ENCODE measurements around the gene DNAJC5. TPM values are rescaled to one million over a fixed set of nuclear protein-coding genes. Genes with fewer than 3 reads are reported as not detected.

The DNAJC5 gene
- total RNA-seq, 4 donors from 2014 or later, result 18.5 to 26.4 (median 22.5) TPM

DNA sequence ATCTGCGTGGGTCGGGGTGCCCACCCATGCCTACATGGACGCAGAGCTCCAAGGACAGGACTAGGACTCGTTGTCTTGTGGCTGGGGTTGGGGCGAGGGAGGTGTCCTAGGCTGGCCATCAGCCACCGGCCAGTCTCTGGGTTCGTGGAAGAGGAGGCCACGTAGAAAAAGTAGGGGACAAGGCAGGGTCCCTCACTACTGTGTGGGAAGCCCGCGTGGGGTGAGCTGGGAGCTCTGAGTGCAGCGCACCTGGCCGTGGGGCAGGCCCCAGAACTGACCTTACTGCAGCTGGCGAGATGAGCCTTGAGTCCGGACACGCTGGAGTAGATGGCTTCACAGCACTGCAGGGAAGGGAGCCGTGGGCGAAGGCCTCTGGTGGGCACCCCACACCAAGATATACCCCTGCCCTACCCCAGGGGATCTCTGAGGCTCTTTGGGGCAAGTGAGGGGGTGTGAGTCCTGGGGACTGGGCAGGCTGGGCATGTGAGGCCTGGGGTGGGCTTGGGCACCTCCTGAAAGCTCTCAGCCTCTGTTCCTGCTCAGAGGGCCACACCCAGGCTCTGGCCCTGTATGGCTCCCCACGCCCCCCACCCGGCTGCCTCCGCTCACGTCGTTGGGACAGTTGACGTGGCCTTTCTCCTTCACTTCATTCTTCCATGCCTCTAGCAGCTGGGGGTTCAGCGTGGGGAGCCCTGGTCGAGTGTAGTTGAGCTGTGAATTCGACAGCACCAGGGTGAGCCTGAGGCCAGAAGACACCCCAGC, 66.9 kb downstream of the DNAJC5 start:
- in situ Hi-C loops (cut with MboI; ENCODE audit: low sequenced_read_pairs in 4 of 4) (no loop called here), intact Hi-C loops (cut with DNase I; ENCODE audit: low total_unique reads) (no loop called here)
- Histone ChIP-seq H3K36me3 (peaks cover 0 to 49% of the 10 kb centered on the region in 2 donors), H3K27ac (no peak overlapping the region), H3K27me3 (no peaks in the 10 kb centered on the region), H3K9me3 (no peaks in the 10 kb centered on the region), H3K4me3 (no peak overlapping the region), H3K4me1 (peaks cover 0 to 12% of the 10 kb centered on the region in 2 donors)
- DNase-seq (no peak), ATAC-seq (no peak)
- TF ChIP-seq POLR2A (IDR thresholded peaks at IDR 0.05), result no peak
- TF ChIP-seq, protein P1, sequence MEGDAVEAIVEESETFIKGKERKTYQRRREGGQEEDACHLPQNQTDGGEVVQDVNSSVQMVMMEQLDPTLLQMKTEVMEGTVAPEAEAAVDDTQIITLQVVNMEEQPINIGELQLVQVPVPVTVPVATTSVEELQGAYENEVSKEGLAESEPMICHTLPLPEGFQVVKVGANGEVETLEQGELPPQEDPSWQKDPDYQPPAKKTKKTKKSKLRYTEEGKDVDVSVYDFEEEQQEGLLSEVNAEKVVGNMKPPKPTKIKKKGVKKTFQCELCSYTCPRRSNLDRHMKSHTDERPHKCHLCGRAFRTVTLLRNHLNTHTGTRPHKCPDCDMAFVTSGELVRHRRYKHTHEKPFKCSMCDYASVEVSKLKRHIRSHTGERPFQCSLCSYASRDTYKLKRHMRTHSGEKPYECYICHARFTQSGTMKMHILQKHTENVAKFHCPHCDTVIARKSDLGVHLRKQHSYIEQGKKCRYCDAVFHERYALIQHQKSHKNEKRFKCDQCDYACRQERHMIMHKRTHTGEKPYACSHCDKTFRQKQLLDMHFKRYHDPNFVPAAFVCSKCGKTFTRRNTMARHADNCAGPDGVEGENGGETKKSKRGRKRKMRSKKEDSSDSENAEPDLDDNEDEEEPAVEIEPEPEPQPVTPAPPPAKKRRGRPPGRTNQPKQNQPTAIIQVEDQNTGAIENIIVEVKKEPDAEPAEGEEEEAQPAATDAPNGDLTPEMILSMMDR (IDR thresholded peaks at IDR 0.05 in 4 of 5, conservative IDR thresholded peaks at IDR 0.05 in 1 of 5), result no peak

DNA sequence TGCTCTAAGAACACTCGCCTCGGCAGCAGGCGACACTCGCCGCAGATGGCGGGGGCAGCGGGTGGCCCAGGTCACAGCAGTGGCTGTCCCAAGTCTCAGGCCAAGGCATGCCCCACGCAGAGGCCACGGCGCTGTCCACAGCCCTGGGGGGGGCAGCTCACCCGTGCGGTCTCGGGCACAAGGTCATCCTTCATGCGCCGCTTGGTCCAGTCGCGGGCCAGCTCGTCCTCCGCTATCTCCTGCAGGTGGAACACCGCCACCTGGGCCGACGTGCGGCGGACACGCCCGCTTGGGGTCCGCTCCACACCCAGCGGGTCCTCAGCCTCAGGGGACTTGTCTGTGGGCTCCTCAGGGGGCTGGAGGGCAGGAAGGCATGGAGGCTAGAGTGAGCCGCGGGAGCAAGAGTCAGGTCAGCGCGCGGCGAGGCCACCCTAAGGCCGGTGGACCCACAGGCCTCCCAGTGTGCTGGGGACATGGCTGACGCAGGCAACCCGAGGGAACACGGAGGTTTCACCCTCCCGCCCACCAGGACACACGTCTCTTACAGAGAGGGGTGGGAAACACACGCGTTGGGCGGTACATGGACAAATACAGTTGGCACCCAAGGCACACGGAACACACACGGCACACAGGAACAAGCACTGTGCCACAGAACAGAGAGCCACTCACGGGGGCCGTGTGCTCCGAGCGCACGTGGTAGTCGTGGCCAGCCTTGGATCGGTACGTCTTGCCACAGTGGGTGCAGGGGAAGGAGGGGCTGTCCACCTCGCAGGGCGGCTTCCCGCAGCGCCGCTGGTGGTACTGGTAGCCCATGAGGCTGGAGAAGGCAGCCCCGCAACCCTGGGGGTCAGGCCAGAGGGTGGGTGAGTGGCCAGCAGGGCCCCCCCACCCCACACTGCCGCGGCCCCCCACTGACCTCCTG, 67.8 kb downstream of the DNAJC5 start:
- H3K36me3 ChIP-seq, result peaks cover 0 to 53% of the 10 kb centered on the region in 2 donors
- DNase-seq (no peak), ATAC-seq (no peak)
- no peaks in the 10 kb centered on the region for H3K9me3 ChIP-seq
- in situ Hi-C loops (cut with MboI; ENCODE audit: low sequenced_read_pairs in 4 of 4), result no loop called here
- H3K4me3 ChIP-seq, result no peak overlapping the region
- TF ChIP-seq, protein P1 (IDR thresholded peaks at IDR 0.05 in 4 of 5, conservative IDR thresholded peaks at IDR 0.05 in 1 of 5), result no peak
- TF ChIP-seq POLR2A (IDR thresholded peaks at IDR 0.05), result no peak
- intact Hi-C loops (cut with DNase I; ENCODE audit: low total_unique reads), result no loop called here
- H3K27me3 ChIP-seq, result no peaks in the 10 kb centered on the region
- no peak overlapping the region for H3K27ac ChIP-seq
- H3K4me1 ChIP-seq, result peaks cover 0 to 3% of the 10 kb centered on the region in 2 donors

DNA sequence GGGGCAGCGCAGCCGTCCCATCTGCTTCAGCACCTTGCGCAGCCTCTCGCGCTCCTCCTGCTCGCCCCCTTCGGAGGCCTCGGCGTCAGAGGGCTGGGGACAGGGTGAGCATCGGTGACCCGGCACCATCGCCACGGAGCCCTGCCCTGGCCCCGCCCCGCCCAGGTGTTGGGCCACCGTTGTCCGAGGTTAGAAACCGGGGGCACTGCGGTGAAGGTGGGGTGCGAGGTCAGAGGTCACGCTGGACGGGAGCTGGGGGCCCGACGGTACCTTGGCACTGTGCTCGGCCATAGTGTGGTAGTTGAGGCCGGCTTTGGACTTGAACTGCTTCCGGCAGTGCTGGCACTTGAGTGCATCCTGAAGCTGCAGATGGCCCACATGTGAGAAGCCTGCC, 68.4 kb downstream of the DNAJC5 start:
- H3K4me1 ChIP-seq, result peaks cover 0 to under 1% of the 10 kb centered on the region in 2 donors
- in situ Hi-C loops (cut with MboI; ENCODE audit: low sequenced_read_pairs in 4 of 4), result no loop called here
- H3K27ac ChIP-seq, result no peak overlapping the region
- H3K27me3 ChIP-seq, result no peaks in the 10 kb centered on the region
- DNase-seq (no peak), ATAC-seq (no peak)
- intact Hi-C loops (cut with DNase I; ENCODE audit: low total_unique reads), result no loop called here
- TF ChIP-seq POLR2A (IDR thresholded peaks at IDR 0.05), result no peak
- TF ChIP-seq, protein P1 (IDR thresholded peaks at IDR 0.05 in 4 of 5, conservative IDR thresholded peaks at IDR 0.05 in 1 of 5), result no peak
- H3K36me3 ChIP-seq, result peaks cover 0 to 53% of the 10 kb centered on the region in 2 donors
- H3K9me3 ChIP-seq, result no peaks in the 10 kb centered on the region
- H3K4me3 ChIP-seq, result no peak overlapping the region

DNA sequence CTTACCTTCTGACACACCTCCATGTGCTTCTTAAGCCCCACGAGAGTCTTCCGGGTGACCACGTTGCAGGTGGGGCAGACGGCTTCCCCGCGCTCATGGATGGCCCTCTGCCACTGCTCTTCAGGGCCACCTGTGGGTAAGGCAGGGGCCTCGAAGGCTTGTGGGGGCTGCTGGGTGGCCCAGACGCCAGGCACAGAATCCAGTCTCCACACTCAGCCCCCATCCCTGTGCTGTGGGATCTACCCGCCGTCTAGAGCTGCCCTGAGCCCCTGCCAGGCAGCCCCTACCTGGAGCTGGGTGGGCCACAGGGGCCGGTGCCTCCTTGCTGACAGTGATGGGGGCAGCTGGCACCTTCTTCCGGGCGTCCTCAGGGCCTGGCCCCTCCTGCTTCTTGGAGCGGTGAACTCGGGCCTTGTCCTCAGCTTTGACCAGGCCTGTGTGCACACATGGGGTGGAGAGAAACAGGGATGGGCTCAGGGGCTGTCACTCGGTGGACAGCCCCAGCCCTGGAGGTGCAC, 68.9 kb downstream of the DNAJC5 start:
- Histone ChIP-seq H3K27ac (no peak overlapping the region), H3K36me3 (peaks cover 0 to 53% of the 10 kb centered on the region in 2 donors), H3K4me1 (peaks cover 4 to 5% of the 10 kb centered on the region in 2 donors), H3K9me3 (no peaks in the 10 kb centered on the region), H3K4me3 (no peak overlapping the region), H3K27me3 (no peaks in the 10 kb centered on the region)
- no peak for DNase-seq
- in situ Hi-C loops (cut with MboI; ENCODE audit: low sequenced_read_pairs in 4 of 4), result no loop called here
- no peak for ATAC-seq
- intact Hi-C loops (cut with DNase I; ENCODE audit: low total_unique reads), result no loop called here
- TF ChIP-seq, protein P1 (IDR thresholded peaks at IDR 0.05 in 4 of 5, conservative IDR thresholded peaks at IDR 0.05 in 1 of 5), result no peak
- no peak for TF ChIP-seq POLR2A (IDR thresholded peaks at IDR 0.05)
